ENCODE measurements around the gene GPR3. TPM values are rescaled to one million over a fixed set of nuclear protein-coding genes. Genes with fewer than 3 reads are reported as not detected.
"Not testable (repeated sequence)": the region's sequence is repeated elsewhere in the genome, so short reads cannot be mapped to it uniquely, and the experiment has no call there.

Gene GPR3
- total RNA-seq, 1 experiment from 2014 or later = 0.80 TPM

- DNase-seq (ENCODE audit: low read depth) = no peak
Observed at GRCh38 chr1:27379564-27380122, 12.8 kb upstream of the GPR3 start.

- DNase-seq (ENCODE audit: low read depth) = no peak
Observed at GRCh38 chr1:27380224-27380623, 12.2 kb upstream of the GPR3 start.

- no peak for DNase-seq (ENCODE audit: low read depth)
Observed at GRCh38 chr1:27380766-27381733, 11.4 kb upstream of the GPR3 start.

GRCh38 chr1:27381969-27382762, 10.3 kb upstream of the GPR3 start:
- no peak for DNase-seq (ENCODE audit: low read depth)

GRCh38 chr1:27383039-27383605, 9.3 kb upstream of the GPR3 start, which contains the start of gene CD164L2:
Gene CD164L2, minus strand, starts transcription at chr1:27383333. Its CDS starts 94 bp downstream, at chr1:27383239.
- DNase-seq (ENCODE audit: low read depth) = no peak

GRCh38 chr1:27383661-27384060, 8.8 kb upstream of the GPR3 start:
- no peak for DNase-seq (ENCODE audit: low read depth)

- DNase-seq (ENCODE audit: low read depth) = not testable (repeated sequence)
Observed at GRCh38 chr1:27384797-27385196, 7.6 kb upstream of the GPR3 start.

GRCh38 chr1:27388337-27389005, 4.0 kb upstream of the GPR3 start:
- DNase-seq (ENCODE audit: low read depth) = peak; percentile 64

- DNase-seq (ENCODE audit: low read depth) = peak; percentile 48
Observed at GRCh38 chr1:27391511-27392095, 819 bp upstream of the GPR3 start.

- no peak for DNase-seq (ENCODE audit: low read depth)
Observed at GRCh38 chr1:27392778-27393635, 585 bp downstream of the GPR3 start.

GRCh38 chr1:27393641-27394281, 1.3 kb downstream of the GPR3 start:
- no peak for DNase-seq (ENCODE audit: low read depth)

GRCh38 chr1:27394282-27394658, 1.8 kb downstream of the GPR3 start:
- no peak for DNase-seq (ENCODE audit: low read depth)

GRCh38 chr1:27394925-27395324, 2.5 kb downstream of the GPR3 start:
- DNase-seq (ENCODE audit: low read depth) = no peak

- DNase-seq (ENCODE audit: low read depth) = peak; percentile 69
Observed at GRCh38 chr1:27395441-27396195, 3.2 kb downstream of the GPR3 start.

- DNase-seq (ENCODE audit: low read depth) = no peak
Observed at GRCh38 chr1:27397110-27397509, 4.7 kb downstream of the GPR3 start.

GRCh38 chr1:27397749-27398148, 5.3 kb downstream of the GPR3 start:
- DNase-seq (ENCODE audit: low read depth) = no peak

GRCh38 chr1:27398405-27399149, 6.2 kb downstream of the GPR3 start:
- DNase-seq (ENCODE audit: low read depth) = no peak

Data from Daoy (cell line).